ENCODE measurements around the gene EYS. TPM values are rescaled to one million over a fixed set of nuclear protein-coding genes. Genes with fewer than 3 reads are reported as not detected.

EYS gene
- total and polyA plus RNA-seq, 2 of the 13 experiments (the other 11 are each of a cell fraction or from before 2014, with no cell fraction given): 0.04 to 0.07 TPM

DNA sequence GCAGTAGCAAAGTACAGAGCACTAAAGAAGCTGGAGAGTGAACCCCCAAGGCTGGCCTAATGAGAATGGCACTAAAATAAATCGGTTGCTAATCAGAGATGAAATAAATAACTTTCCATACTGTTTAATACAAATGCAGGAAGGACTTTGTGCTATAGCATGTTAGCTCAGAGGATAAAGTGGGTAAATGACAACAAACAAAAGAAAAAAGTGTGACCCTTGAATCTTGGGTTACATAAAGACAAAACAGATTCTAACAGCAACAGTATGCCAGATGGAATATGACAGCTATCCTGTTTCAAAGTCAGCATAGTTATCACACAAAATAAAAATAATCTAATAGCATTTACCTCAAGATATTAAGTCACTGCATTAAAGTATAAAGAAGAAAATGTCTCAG lies 1448.7 kb downstream of the EYS start (continued):
- TF ChIP-seq, protein P1, sequence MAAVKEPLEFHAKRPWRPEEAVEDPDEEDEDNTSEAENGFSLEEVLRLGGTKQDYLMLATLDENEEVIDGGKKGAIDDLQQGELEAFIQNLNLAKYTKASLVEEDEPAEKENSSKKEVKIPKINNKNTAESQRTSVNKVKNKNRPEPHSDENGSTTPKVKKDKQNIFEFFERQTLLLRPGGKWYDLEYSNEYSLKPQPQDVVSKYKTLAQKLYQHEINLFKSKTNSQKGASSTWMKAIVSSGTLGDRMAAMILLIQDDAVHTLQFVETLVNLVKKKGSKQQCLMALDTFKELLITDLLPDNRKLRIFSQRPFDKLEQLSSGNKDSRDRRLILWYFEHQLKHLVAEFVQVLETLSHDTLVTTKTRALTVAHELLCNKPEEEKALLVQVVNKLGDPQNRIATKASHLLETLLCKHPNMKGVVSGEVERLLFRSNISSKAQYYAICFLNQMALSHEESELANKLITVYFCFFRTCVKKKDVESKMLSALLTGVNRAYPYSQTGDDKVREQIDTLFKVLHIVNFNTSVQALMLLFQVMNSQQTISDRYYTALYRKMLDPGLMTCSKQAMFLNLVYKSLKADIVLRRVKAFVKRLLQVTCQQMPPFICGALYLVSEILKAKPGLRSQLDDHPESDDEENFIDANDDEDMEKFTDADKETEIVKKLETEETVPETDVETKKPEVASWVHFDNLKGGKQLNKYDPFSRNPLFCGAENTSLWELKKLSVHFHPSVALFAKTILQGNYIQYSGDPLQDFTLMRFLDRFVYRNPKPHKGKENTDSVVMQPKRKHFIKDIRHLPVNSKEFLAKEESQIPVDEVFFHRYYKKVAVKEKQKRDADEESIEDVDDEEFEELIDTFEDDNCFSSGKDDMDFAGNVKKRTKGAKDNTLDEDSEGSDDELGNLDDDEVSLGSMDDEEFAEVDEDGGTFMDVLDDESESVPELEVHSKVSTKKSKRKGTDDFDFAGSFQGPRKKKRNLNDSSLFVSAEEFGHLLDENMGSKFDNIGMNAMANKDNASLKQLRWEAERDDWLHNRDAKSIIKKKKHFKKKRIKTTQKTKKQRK (IDR thresholded peaks at IDR 0.05; ENCODE audit: low read length): no peak
- TF ChIP-seq ZNF552 (CRISPR knock-in tag; IDR thresholded peaks at IDR 0.05; ENCODE audit: borderline replicate concordance) (no peak), FOXA3 (CRISPR knock-in tag; IDR thresholded peaks at IDR 0.05) (peak; percentile 39; the same call in 1 of the 2 replicates), HNF4A (CRISPR knock-in tag; IDR thresholded peaks at IDR 0.05) (peak; percentile 69), ZNF329 (CRISPR knock-in tag; IDR thresholded peaks at IDR 0.05; ENCODE audit: low read depth) (no peak), ZNF572 (CRISPR knock-in tag; IDR thresholded peaks at IDR 0.05) (no peak), ARID3A (IDR thresholded peaks at IDR 0.05; ENCODE audit: low read depth, low read length) (peak; percentile 53; the same call in 1 of the 2 replicates), RBFOX2 (IDR thresholded peaks at IDR 0.05; ENCODE audit: low read depth, low read length) (no peak), FOXP4 (CRISPR knock-in tag; IDR thresholded peaks at IDR 0.05) (0 out of 2 replicates have a peak, but pooled peaks have one; percentile 34), ZBTB7A (CRISPR knock-in tag; IDR thresholded peaks at IDR 0.05) (no peak), BATF2 (CRISPR knock-in tag; IDR thresholded peaks at IDR 0.05) (no peak), MED1 (CRISPR knock-in tag; IDR thresholded peaks at IDR 0.05) (0 out of 2 replicates have a peak, but pooled peaks have one; percentile 3), HNRNPH1 (optimal IDR thresholded peaks at IDR 0.05; ENCODE audit: low read depth, low read length) (no peak), ZNF790 (CRISPR knock-in tag; IDR thresholded peaks at IDR 0.05; ENCODE audit: borderline replicate concordance) (no peak), ZNF616 (CRISPR knock-in tag; IDR thresholded peaks at IDR 0.05; ENCODE audit: low read depth) (no peak), MIXL1 (CRISPR knock-in tag; IDR thresholded peaks at IDR 0.05) (0 out of 2 replicates have a peak, but pooled peaks have one; percentile 6)
- TF ChIP-seq, protein P2, sequence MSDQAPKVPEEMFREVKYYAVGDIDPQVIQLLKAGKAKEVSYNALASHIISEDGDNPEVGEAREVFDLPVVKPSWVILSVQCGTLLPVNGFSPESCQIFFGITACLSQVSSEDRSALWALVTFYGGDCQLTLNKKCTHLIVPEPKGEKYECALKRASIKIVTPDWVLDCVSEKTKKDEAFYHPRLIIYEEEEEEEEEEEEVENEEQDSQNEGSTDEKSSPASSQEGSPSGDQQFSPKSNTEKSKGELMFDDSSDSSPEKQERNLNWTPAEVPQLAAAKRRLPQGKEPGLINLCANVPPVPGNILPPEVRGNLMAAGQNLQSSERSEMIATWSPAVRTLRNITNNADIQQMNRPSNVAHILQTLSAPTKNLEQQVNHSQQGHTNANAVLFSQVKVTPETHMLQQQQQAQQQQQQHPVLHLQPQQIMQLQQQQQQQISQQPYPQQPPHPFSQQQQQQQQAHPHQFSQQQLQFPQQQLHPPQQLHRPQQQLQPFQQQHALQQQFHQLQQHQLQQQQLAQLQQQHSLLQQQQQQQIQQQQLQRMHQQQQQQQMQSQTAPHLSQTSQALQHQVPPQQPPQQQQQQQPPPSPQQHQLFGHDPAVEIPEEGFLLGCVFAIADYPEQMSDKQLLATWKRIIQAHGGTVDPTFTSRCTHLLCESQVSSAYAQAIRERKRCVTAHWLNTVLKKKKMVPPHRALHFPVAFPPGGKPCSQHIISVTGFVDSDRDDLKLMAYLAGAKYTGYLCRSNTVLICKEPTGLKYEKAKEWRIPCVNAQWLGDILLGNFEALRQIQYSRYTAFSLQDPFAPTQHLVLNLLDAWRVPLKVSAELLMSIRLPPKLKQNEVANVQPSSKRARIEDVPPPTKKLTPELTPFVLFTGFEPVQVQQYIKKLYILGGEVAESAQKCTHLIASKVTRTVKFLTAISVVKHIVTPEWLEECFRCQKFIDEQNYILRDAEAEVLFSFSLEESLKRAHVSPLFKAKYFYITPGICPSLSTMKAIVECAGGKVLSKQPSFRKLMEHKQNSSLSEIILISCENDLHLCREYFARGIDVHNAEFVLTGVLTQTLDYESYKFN (CRISPR knock-in tag; conservative IDR thresholded peaks at IDR 0.05): peak; percentile 68

Measured in HepG2 (cell line).